ENCODE measurements around the gene ANTXR1.
A peak's percentile ranks its signal among the peaks of the same experiment; 100 is the strongest.

Gene ANTXR1

GRCh38 chr2:69057660-69058059, 44.7 kb downstream of the ANTXR1 start:
- Histone ChIP-seq H3K9me3 (replicated peaks in 1 of 11) (peaks cover 0 to 18% (median 13%) of the 10 kb centered on the region in 11 experiments; a peak in 19 of 22 replicates), H4K20me1 (no peaks in the 10 kb centered on the region), H3K4me3 (no peak overlapping the region), H3K9ac (no peak overlapping the region), H3K27me3 (no peaks in the 10 kb centered on the region), H3K27ac (no peak overlapping the region), H3K4me1 (peaks cover 0 to 30% (median 7%) of the 10 kb centered on the region in 10 experiments; a peak in 11 of 20 replicates), H3K36me3 (no peaks in the 10 kb centered on the region), H3K4me2 (peak overlapping the region in 6 of 11 experiments; percentile 5 to 41 (median 36); a peak in 9 of 22 replicates)
- no peak for TF ChIP-seq Cebpa-rat (IDR thresholded peaks at IDR 0.05)

- Histone ChIP-seq H3K9me3 (replicated peaks in 1 of 11) (peaks cover 0 to 22% (median 13%) of the 10 kb centered on the region in 11 experiments; a peak in 19 of 22 replicates), H4K20me1 (no peaks in the 10 kb centered on the region), H3K27ac (no peak overlapping the region), H3K4me1 (peaks cover 0 to 34% (median 7%) of the 10 kb centered on the region in 10 experiments; a peak in 11 of 20 replicates), H3K27me3 (no peaks in the 10 kb centered on the region), H3K4me3 (no peak overlapping the region), H3K9ac (no peak overlapping the region), H3K36me3 (no peaks in the 10 kb centered on the region), H3K4me2 (no peak overlapping the region)
- no peak for TF ChIP-seq Cebpa-rat (IDR thresholded peaks at IDR 0.05)
Measured at GRCh38 chr2:69059731-69060290, 46.8 kb downstream of the ANTXR1 start.

- no peak overlapping the region for H3K27ac ChIP-seq
- no peak overlapping the region for H3K9ac ChIP-seq
- H3K4me2 ChIP-seq: no peak overlapping the region
- H4K20me1 ChIP-seq: no peaks in the 10 kb centered on the region
- no peak for TF ChIP-seq Cebpa-rat (IDR thresholded peaks at IDR 0.05)
- no peaks in the 10 kb centered on the region for H3K36me3 ChIP-seq
- H3K4me1 ChIP-seq: peaks cover 0 to 38% (median 7%) of the 10 kb centered on the region in 10 experiments; a peak in 11 of 20 replicates
- H3K9me3 ChIP-seq (replicated peaks in 1 of 11): peaks cover 0 to 22% (median 13%) of the 10 kb centered on the region in 11 experiments; a peak in 19 of 22 replicates
- H3K27me3 ChIP-seq: no peaks in the 10 kb centered on the region
- no peak overlapping the region for H3K4me3 ChIP-seq
Measured at GRCh38 chr2:69060938-69061501, 48.0 kb downstream of the ANTXR1 start.

GRCh38 chr2:69061525-69061924, 48.5 kb downstream of the ANTXR1 start:
- peaks cover 0 to 22% (median 13%) of the 10 kb centered on the region in 11 experiments; a peak in 19 of 22 replicates for H3K9me3 ChIP-seq (replicated peaks in 1 of 11)
- peak overlapping the region in 2 of 11 experiments; percentile 17 to 55; a peak in 1 of 22 replicates for H3K4me2 ChIP-seq
- H3K27ac ChIP-seq: no peak overlapping the region
- H3K27me3 ChIP-seq: no peaks in the 10 kb centered on the region
- H3K4me1 ChIP-seq: peaks cover 0 to 38% (median 7%) of the 10 kb centered on the region in 10 experiments; a peak in 11 of 20 replicates
- H3K36me3 ChIP-seq: no peaks in the 10 kb centered on the region
- no peak overlapping the region for H3K4me3 ChIP-seq
- H4K20me1 ChIP-seq: no peaks in the 10 kb centered on the region
- no peak overlapping the region for H3K9ac ChIP-seq
- no peak for TF ChIP-seq Cebpa-rat (IDR thresholded peaks at IDR 0.05)

GRCh38 chr2:69062307-69062962, 49.5 kb downstream of the ANTXR1 start:
- TF ChIP-seq Cebpa-rat (IDR thresholded peaks at IDR 0.05): no peak
- peaks cover 0 to 33% (median 4%) of the 10 kb centered on the region in 10 experiments; a peak in 11 of 20 replicates for H3K4me1 ChIP-seq
- H3K9me3 ChIP-seq (replicated peaks in 1 of 11): peaks cover 0 to 22% (median 13%) of the 10 kb centered on the region in 11 experiments; a peak in 19 of 22 replicates
- no peaks in the 10 kb centered on the region for H4K20me1 ChIP-seq
- H3K27me3 ChIP-seq: no peaks in the 10 kb centered on the region
- H3K4me2 ChIP-seq: peak overlapping the region in 2 of 11 experiments; percentile 17 to 55; a peak in 3 of 22 replicates
- H3K36me3 ChIP-seq: no peaks in the 10 kb centered on the region
- no peak overlapping the region for H3K4me3 ChIP-seq
- H3K9ac ChIP-seq: 0 out of 22 replicates have a peak overlapping the region, but pooled peaks of 1 of the 11 experiments have one; percentile 39
- peak overlapping the region in 1 of 11 experiments; percentile 14; a peak in 1 of 22 replicates for H3K27ac ChIP-seq

- Histone ChIP-seq H3K9ac (no peak overlapping the region), H4K20me1 (no peaks in the 10 kb centered on the region), H3K4me3 (no peak overlapping the region), H3K27ac (no peak overlapping the region), H3K9me3 (replicated peaks in 1 of 11) (peaks cover 0 to 8% (median 0%) of the 10 kb centered on the region in 11 experiments; a peak in 1 of 22 replicates), H3K36me3 (no peaks in the 10 kb centered on the region), H3K27me3 (no peaks in the 10 kb centered on the region), H3K4me2 (no peak overlapping the region), H3K4me1 (peaks cover 0 to 25% (median 0%) of the 10 kb centered on the region in 10 experiments; a peak in 4 of 20 replicates)
- no peak for TF ChIP-seq Cebpa-rat (IDR thresholded peaks at IDR 0.05)
Measured at GRCh38 chr2:69065735-69066336, 52.9 kb downstream of the ANTXR1 start.

- Histone ChIP-seq H4K20me1 (no peaks in the 10 kb centered on the region), H3K4me3 (no peak overlapping the region), H3K27ac (no peak overlapping the region), H3K9me3 (replicated peaks in 1 of 11) (peaks cover 0 to 8% (median 0%) of the 10 kb centered on the region in 11 experiments; a peak in 1 of 22 replicates), H3K9ac (no peak overlapping the region), H3K36me3 (no peaks in the 10 kb centered on the region), H3K27me3 (no peaks in the 10 kb centered on the region), H3K4me1 (peaks cover 0 to 13% (median 0%) of the 10 kb centered on the region in 10 experiments; a peak in 4 of 20 replicates), H3K4me2 (no peak overlapping the region)
- TF ChIP-seq Cebpa-rat (IDR thresholded peaks at IDR 0.05): no peak
Measured at GRCh38 chr2:69067026-69067630, 54.1 kb downstream of the ANTXR1 start.

GRCh38 chr2:69067866-69068265, 54.9 kb downstream of the ANTXR1 start:
- no peak overlapping the region for H3K27ac ChIP-seq
- no peak overlapping the region for H3K9ac ChIP-seq
- no peaks in the 10 kb centered on the region for H4K20me1 ChIP-seq
- no peaks in the 10 kb centered on the region for H3K27me3 ChIP-seq
- no peak overlapping the region for H3K4me3 ChIP-seq
- H3K4me2 ChIP-seq: no peak overlapping the region
- H3K36me3 ChIP-seq: no peaks in the 10 kb centered on the region
- peaks cover 0 to 8% (median 0%) of the 10 kb centered on the region in 11 experiments; a peak in 1 of 22 replicates for H3K9me3 ChIP-seq (replicated peaks in 1 of 11)
- no peak for TF ChIP-seq Cebpa-rat (IDR thresholded peaks at IDR 0.05)
- H3K4me1 ChIP-seq: peaks cover 0 to 6% (median 0%) of the 10 kb centered on the region in 10 experiments; a peak in 4 of 20 replicates
